Esophagus (tissue), 2 donors: Measurements from ENCODE around the gene ADCY4. TPM values are rescaled to one million over a fixed set of nuclear protein-coding genes. Genes with fewer than 3 reads are reported as not detected.

ENCODE experiments used
- H3K27ac ChIP-seq, 2 donors: one replicate each; pipeline ENCODE4 v1.5.1; 2013; ENCODE audit warnings: low read depth in 2 of 2, mild to moderate bottlenecking in 2 of 2, inconsistent platforms in 1 of 2, low read length in 1 of 2, moderate library complexity in 1 of 2
- H3K27me3 ChIP-seq, 2 donors: one replicate each; pipeline ENCODE4 v1.6.1; 2013; ENCODE audit warnings: low read length in 2 of 2, control low read depth in 1 of 2, mild to moderate bottlenecking in 1 of 2; ENCODE audit not compliant: insufficient read depth in 2 of 2, control insufficient read depth in 1 of 2
- H3K36me3 ChIP-seq, 2 donors: one replicate each; pipeline ENCODE4 v1.6.1; 2013; ENCODE audit warnings: low read length in 1 of 2; ENCODE audit not compliant: control insufficient read depth in 2 of 2, insufficient read depth in 2 of 2
- H3K4me1 ChIP-seq, 2 donors: one replicate each; pipeline ENCODE4 v1.6.1; 2013; ENCODE audit warnings: low read length in 1 of 2; ENCODE audit not compliant: control insufficient read depth in 2 of 2, insufficient read depth in 2 of 2
- H3K4me3 ChIP-seq, 2 donors: one replicate each; pipeline ENCODE4 v1.5.1; 2013; ENCODE audit warnings: low read length in 2 of 2, mild to moderate bottlenecking in 2 of 2, low read depth in 1 of 2, moderate library complexity in 1 of 2
- H3K9me3 ChIP-seq, 2 donors: one replicate each; pipeline ENCODE4 v1.6.1; 2013; ENCODE audit warnings: mild to moderate bottlenecking in 2 of 2, low read depth in 1 of 2, low read length in 1 of 2, moderate library complexity in 1 of 2; ENCODE audit not compliant: control insufficient read depth in 2 of 2, insufficient read depth in 1 of 2
- WGBS, 2 donors: extraction: QIAGEN DNeasy Blood & Tissue Kit; methylation state at CpG; one replicate each; pipeline ENCODE4 v1.1.7; 2013; 5-methylcytosine and 5-hydroxymethylcytosine counted together
- polyA plus RNA-seq, 2 donors: library from polyadenylated mRNA; stranded (reverse); fragments of 200-250 nt; gene quantifications; one replicate each; pipeline ENCODE4 v1.2.3, GENCODE V29; 2013
- donor health status: healthy with polysubstance abuse.
- donor health status: Bipolar disorder and iron deficiency.

The ADCY4 gene
- polyA plus RNA-seq, 2 donors = 10.2 to 23.3 TPM

DNA sequence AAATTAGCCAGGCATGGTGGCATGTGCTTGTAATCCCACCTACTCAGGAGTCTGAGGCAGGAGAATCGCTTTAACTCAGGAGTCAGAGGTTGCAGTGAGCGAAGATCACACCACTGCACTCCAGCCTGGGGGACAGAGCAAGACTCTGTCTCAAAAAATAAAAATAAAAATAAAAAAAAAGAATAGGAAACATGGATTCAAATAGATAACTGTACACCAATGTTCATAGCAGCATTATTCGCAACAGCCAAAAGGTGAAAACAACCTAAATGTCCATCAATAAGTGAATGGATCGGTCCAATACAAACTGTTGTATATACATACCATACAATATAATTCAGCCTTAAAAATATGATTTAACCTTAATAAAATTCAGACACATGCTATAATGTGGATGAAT lies 8.0 kb upstream of the ADCY4 start:
- Histone ChIP-seq H3K9me3 (no peaks in the 10 kb centered on the region), H3K4me1 (peaks cover 5 to 6% of the 10 kb centered on the region in 2 donors), H3K36me3 (no peaks in the 10 kb centered on the region), H3K27me3 (no peaks in the 10 kb centered on the region), H3K4me3 (no peak overlapping the region), H3K27ac (no peak overlapping the region)
- 96% methylated on average over 4 of the region's 4 CpGs for WGBS, 2 donors

DNA sequence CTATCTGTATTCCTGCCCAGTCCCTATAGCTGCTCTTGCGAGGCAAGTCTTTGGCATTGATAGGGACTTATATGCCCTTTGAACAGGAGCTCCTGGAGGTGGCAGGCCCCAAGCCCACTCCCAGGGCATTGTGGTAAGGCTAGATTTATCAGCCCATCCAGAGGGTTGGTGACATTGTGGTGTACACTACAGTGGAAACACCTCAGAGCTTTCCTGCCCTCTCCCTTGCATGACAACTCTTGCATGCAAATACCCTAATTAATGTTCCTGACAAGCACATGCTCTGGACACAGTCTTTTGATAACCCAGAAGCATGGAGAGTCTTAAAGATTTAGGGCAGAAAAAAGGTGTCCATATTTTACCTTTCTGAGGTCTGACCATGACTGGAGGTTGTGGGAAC lies 5.7 kb upstream of the ADCY4 start:
- no peak overlapping the region for H3K4me3 ChIP-seq
- H3K4me1 ChIP-seq = peaks cover 5 to 6% of the 10 kb centered on the region in 2 donors
- H3K9me3 ChIP-seq = no peaks in the 10 kb centered on the region
- 83 to 98% methylated on average over 1 of the region's 1 CpG for WGBS, 2 donors
- no peaks in the 10 kb centered on the region for H3K27me3 ChIP-seq
- H3K36me3 ChIP-seq = peaks cover 0 to 4% of the 10 kb centered on the region in 2 donors
- no peak overlapping the region for H3K27ac ChIP-seq

DNA sequence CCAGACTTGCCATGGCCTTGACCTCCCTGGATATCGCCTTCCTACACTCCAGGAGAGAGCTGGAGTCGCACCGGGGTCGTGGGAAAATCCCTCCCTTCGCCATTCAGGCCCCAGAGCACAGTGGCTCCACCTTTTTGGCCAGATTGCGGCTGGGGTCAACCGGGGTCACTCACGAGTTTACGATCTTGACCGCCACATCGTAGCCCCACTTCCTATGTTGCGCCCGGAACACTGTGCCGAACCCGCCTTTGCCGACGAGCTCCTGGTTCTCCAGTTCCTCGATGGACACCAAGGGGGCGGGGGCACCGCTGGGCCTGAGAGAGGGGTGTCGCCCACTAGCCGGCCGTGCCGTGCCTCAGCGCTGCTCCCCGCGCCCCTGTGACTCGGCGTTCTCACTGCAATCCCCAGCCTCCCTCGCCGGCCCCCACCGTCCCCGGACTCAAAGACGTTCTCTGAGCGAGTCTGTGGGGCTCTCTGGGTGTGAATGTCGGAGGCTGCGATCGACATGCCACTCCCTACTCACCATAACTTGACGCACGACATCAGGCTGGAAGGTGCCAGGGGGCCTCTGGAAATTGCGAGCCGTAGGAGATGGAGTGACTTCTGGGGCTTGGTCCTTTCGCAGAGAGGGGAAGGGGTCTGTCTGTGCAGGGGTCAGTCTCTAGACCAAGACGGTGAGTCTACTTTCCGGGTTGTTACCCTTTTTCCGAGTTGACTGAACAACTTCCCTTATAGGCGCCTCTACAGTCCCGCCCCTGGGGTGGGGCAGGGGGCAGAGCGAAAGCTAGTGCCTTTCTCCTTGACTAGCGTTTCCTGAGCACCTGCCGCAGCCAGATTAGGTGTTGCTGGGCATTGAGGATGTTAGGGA lies 4.6 kb upstream of the ADCY4 start, which contains the start of gene RIPK3:
Gene RIPK3, minus strand, starts transcription at position 708 of the 868 bp plus-strand sequence. Its CDS starts 165 bp downstream, at position 543.
- Histone ChIP-seq H3K4me3 (peak within 1 kb of the TSS; percentile 53 to 61), H3K27me3 (no peaks in the 10 kb centered on the region), H3K36me3 (peaks cover 0 to 4% of the 10 kb centered on the region in 2 donors), H3K4me1 (peaks cover 5 to 9% of the 10 kb centered on the region in 2 donors), H3K27ac (peak within 1 kb of the TSS; percentile 60 to 62), H3K9me3 (no peaks in the 10 kb centered on the region)
- WGBS, 2 donors = 8 to 13% methylated on average over 51 of the region's 51 CpGs

DNA sequence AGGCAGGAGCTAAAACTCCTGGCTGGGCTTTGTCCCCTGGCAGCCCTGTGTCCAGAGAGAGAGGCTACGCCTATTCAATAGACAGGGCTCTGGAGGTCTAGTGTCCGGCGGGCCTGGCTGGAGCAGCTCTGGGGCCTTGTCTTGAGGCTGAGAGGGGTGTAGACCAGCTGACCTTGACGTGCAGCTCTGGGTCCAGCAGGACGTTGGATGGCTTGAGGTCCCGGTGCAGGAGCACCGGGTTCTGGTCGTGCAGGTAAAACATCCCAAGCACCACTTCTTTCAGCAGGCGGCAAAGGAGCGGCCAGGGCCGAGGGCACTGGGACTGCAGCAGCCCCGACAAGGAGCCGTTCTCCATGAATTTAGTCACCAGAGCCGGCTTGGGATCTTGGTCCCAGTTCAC lies 4.0 kb upstream of the ADCY4 start:
- H3K27me3 ChIP-seq = no peaks in the 10 kb centered on the region
- peaks cover 0 to 4% of the 10 kb centered on the region in 2 donors for H3K36me3 ChIP-seq
- H3K4me3 ChIP-seq = peak overlapping the region; percentile 53 to 61
- peaks cover 5 to 9% of the 10 kb centered on the region in 2 donors for H3K4me1 ChIP-seq
- no peaks in the 10 kb centered on the region for H3K9me3 ChIP-seq
- H3K27ac ChIP-seq = no peak overlapping the region
- whole genome bisulfite sequencing, 2 donors = 73 to 82% methylated on average over 14 of the region's 14 CpGs

DNA sequence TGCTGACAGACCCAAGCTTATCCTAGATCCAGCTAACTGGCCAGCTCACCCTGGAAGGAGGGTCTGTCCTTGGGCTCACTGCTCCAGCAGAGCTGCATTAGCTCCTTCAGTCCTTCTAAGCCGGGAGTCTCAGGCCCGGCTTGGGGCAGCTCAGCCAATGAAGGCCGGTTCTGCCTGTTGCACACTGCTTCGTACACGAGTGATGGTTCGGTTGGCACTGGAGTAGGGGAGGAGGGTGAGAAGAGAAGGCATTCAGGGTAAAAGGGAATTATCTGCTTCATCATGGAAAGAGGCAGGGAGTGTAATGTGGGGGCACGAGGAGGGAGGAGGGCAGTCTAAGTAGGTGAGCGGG lies 2.9 kb upstream of the ADCY4 start:
- peaks cover 5 to 13% of the 10 kb centered on the region in 2 donors for H3K4me1 ChIP-seq
- no peak overlapping the region for H3K27ac ChIP-seq
- H3K36me3 ChIP-seq = peaks cover 0 to 4% of the 10 kb centered on the region in 2 donors
- no peaks in the 10 kb centered on the region for H3K9me3 ChIP-seq
- H3K27me3 ChIP-seq = no peaks in the 10 kb centered on the region
- WGBS, 2 donors = 94 to 95% methylated on average over 8 of the region's 8 CpGs
- no peak overlapping the region for H3K4me3 ChIP-seq

DNA sequence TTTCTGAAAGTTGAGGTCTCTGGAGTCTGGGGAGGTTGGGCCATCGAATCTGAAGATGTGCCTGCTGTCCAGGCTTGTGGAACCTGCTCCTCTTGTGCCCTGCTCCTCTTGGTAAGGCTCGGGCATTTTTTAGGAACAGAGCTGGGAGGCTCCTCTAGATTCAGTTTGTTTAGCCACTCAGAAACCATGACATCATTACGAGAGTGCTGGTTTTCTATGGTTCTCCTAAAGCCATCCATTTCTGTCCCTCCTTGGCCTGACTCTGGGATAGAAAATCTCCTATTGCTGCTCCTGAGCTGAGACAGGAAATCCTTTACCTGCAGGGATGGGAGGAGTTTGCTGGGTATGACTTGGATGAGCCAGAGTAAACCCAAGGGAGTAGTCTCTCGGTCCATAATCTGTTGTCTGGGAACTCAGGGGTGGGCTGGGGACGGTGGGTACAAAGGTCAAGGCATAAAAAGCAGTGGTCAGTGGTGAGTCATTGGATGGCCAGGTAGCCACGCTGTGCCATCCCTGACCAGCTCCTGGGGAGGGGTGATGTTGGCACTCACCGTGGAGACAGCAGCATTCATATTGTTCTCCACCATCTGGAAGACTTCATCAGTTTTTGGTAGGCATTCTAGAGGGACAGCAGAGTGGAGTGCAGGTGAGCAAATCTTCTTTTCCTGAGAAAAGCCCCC lies 2.4 kb upstream of the ADCY4 start:
- Histone ChIP-seq H3K27ac (no peak overlapping the region), H3K4me3 (no peak overlapping the region), H3K36me3 (peaks cover 0 to 4% of the 10 kb centered on the region in 2 donors), H3K9me3 (no peaks in the 10 kb centered on the region), H3K27me3 (no peaks in the 10 kb centered on the region), H3K4me1 (peaks cover 5 to 18% of the 10 kb centered on the region in 2 donors)
- WGBS, 2 donors = 83 to 85% methylated on average over 7 of the region's 7 CpGs

DNA sequence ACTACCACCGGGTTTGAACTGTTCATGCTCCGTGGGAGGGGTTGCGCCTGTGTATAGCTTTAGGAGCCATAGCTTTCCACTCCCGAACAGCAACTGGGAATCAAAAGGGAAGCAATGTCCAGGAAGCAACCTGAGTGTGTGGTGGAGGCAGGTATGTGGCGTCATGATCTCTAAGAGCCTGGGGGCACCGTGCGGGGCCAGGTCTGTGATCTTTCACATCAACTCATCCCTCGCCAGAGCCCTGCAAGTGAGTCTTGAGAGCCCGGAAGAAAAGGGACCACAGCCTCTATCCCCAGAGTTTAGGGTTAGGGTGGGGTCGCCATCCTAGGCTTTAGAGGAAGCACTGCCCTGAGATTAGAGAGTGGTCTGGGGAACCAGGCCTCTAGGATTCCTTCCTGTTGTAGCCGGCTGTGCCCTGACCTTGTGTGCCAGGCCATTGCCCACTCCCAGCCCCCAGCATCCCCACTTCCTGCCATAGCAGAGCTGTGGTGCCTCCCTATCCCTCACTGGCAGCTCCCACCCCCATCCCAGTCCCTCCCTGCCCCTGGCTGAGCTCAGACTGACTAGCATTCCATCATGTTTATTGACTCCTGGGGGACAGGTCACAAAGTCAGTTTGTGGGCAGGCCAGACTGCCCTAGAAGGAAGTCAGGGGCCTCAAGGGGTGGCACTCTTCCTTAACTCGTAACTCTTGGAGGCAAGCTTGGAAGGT lies 745 bp upstream of the ADCY4 start:
- no peak overlapping the region for H3K4me3 ChIP-seq
- H3K4me1 ChIP-seq = peaks cover 5 to 22% of the 10 kb centered on the region in 2 donors
- H3K9me3 ChIP-seq = no peaks in the 10 kb centered on the region
- no peaks in the 10 kb centered on the region for H3K27me3 ChIP-seq
- 75 to 77% methylated on average over 12 of the region's 12 CpGs for WGBS, 2 donors
- H3K36me3 ChIP-seq = peaks cover 0 to 4% of the 10 kb centered on the region in 2 donors
- H3K27ac ChIP-seq = peak overlapping the region; percentile 14 to 30

DNA sequence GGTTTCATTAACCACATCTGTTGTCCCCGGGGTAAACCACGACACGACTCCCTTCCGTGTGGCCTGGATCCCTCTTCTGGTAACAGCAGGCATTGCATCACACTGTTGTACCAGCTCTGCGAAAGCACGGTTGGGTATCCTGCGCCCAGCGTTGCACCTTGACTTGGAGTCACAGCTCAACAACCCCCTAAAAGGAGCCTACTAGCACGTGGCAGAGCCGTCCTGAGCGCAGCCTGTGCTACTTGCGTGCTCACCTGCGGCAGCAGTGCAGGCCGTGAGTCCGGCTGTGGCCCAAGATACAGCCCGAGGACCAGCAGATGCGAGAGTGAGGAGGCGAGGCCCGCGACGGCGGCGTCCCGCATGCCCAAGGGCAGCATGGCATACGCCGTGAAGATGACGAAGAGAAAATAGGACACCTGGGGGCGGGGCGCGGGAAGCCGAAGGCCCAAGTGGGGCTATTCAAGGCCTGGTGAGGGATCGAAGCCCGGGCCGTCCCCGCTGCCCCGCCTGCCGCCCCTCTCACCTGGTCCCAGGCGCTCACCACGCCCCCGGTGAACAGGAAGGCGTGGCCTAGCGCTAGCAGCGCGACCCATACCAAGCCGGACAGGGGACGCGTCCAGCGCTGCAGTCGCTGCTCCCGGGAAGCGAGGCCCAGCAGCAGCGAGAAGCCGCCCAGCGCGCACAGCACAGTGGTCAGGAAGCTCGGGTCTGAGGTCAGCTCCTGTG lies 2.4 kb downstream of the ADCY4 start:
- H3K36me3 ChIP-seq = peaks cover 0 to 2% of the 10 kb centered on the region in 2 donors
- no peaks in the 10 kb centered on the region for H3K9me3 ChIP-seq
- no peaks in the 10 kb centered on the region for H3K27me3 ChIP-seq
- peak overlapping the region; percentile 15 to 29 for H3K4me3 ChIP-seq
- WGBS, 2 donors = 15 to 18% methylated on average over 56 of the region's 56 CpGs
- H3K27ac ChIP-seq = no peak overlapping the region
- peaks cover 0 to 17% of the 10 kb centered on the region in 2 donors for H3K4me1 ChIP-seq

DNA sequence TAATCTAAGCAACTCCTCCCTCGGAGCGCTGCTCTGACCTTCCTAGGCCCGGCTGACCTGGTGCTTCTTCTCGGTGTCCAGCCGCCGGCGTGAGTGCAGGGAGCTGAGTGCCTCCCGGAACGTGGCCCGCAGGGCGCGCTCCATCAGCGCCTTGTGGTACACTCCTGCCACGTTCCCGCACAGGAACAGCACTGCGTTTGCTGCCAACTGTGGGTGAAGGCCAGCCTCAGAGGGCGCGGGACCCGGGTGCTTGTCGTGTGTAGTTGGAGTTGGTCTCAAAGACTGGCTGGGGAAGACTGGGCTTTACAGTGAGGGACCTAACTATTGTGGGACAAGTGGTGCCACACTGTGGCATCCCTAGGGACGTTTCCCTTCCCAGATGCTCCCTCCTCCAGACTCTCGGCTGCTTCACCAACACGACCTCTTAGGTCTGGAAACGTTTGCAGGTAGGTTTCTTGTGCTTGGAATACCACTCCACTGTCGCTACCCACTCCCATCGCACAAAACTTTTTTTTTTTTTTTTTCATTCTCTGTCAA lies 3.1 kb downstream of the ADCY4 start:
- Histone ChIP-seq H3K4me3 (no peak overlapping the region), H3K4me1 (peaks cover 0 to 17% of the 10 kb centered on the region in 2 donors), H3K36me3 (no peaks in the 10 kb centered on the region), H3K9me3 (no peaks in the 10 kb centered on the region), H3K27ac (no peak overlapping the region), H3K27me3 (no peaks in the 10 kb centered on the region)
- WGBS, 2 donors = 57 to 58% methylated on average over 26 of the region's 26 CpGs
